ENCODE results near the gene ABHD8.

GRCh38 chr19:17245535-17245984 lies 57.7 kb downstream of the ABHD8 start, which contains the start of gene NR2F6:
- TF ChIP-seq CTCF (IDR thresholded peaks at IDR 0.05), result no peak
- no peak for TF ChIP-seq EZH2 (IDR thresholded peaks at IDR 0.05)
